Psoas muscle (tissue), 8 donors: ENCODE data around the gene ZNF648. TPM values are rescaled to one million over a fixed set of nuclear protein-coding genes. Genes with fewer than 3 reads are reported as not detected.

Source experiments
- ATAC-seq, 4 donors: fragments of 200-7000 bp; cut with Tn5 transposase; one replicate each; pipeline ENCODE4 v1.9.1; 2020; ENCODE audit warnings: moderate library complexity in 3 of 4, mild to moderate bottlenecking in 2 of 4
- DNase-seq, 2 donors: peaks; one replicate each; pipeline ENCODE4 v3.0.0-alpha.2; 2020
- H3K27ac ChIP-seq: fragments of 200-600 bp; one replicate; pipeline ENCODE4 v1.8.0; 2022
- H3K27me3 ChIP-seq, 3 donors: fragments of 200-600 bp in 1 of 3; one replicate each; pipeline versions ENCODE4 v1.6.1 to v1.8.0; 2013 to 2022; ENCODE audit warnings: low read length in 2 of 3, mild to moderate bottlenecking in 2 of 3, moderate library complexity in 1 of 3; ENCODE audit not compliant: insufficient read depth in 3 of 3
- H3K36me3 ChIP-seq, 2 donors: fragments of 200-600 bp in 1 of 2; one replicate each; pipeline versions ENCODE4 v1.6.1 to v1.8.0; 2013 to 2022; ENCODE audit warnings: low read depth in 1 of 2, mild to moderate bottlenecking in 1 of 2, moderate library complexity in 1 of 2; ENCODE audit not compliant: insufficient read depth in 1 of 2
- H3K4me1 ChIP-seq: fragments of 200-600 bp; one replicate; pipeline ENCODE4 v1.8.0; 2022
- H3K4me3 ChIP-seq: fragments of 200-600 bp; one replicate; pipeline ENCODE4 v1.8.0; 2022; ENCODE audit warnings: mild to moderate bottlenecking
- H3K9me3 ChIP-seq: fragments of 200-600 bp; one replicate; pipeline ENCODE4 v1.8.0; 2022
- WGBS, 3 donors: extraction: QIAGEN DNeasy Blood & Tissue Kit; methylation state at CpG; one replicate each; pipeline versions ENCODE4 v1.1.6 to v1.1.7; 2013; 5-methylcytosine and 5-hydroxymethylcytosine counted together
- intact Hi-C, 2 donors: fragments of 100-400 bp; cut with DNase I; formaldehyde crosslinking; loops; one replicate each; pipeline versions ENCODE4 v1.11.0 to v1.14.2; 2022
- polyA plus RNA-seq, 3 donors: library from polyadenylated mRNA; stranded (reverse); fragments of 200-250 nt; gene quantifications; one replicate each; pipeline ENCODE4 v1.2.3, GENCODE V29; 2013
- total RNA-seq, 4 donors: library from RNA; stranded (reverse); fragmentation: NEBNext Ultra II Directional in 2 of 4; extraction: Animal tissue kit (Norgen Biotek cat#: 25700) in 2 of 4; gene quantifications; one replicate each; pipeline versions ENCODE4 v1.2.1 to v1.2.4, GENCODE V29; 2021 to 2023
- TF ChIP-seq, protein P1 (sequence below): fragments of 200-600 bp; IDR thresholded peaks from one replicate; pipeline ENCODE4 v1.8.0; 2022; ENCODE audit warnings: antibody characterized with exemption
- donor health status: healthy with polysubstance abuse.
- donor health status: DM: no; HTN: no; CAD: no; lungs with moderate emphysema.
- donor health status: Bipolar disorder and iron deficiency.
- donor health status: healthy.
- donor health status: DM: yes; HTN: yes; CAD: no.
- donor health status: DM: no; HTN: no; CAD: no.
- donor health status: DM: no; HTN: no; CAD: no.
- donor health status: DM: yes; HTN: yes; CAD: no.

ZNF648 gene
- total and polyA plus RNA-seq, 7 donors, result 0.01 to 0.06 (median 0.01) TPM; not detected in 4

DNA sequence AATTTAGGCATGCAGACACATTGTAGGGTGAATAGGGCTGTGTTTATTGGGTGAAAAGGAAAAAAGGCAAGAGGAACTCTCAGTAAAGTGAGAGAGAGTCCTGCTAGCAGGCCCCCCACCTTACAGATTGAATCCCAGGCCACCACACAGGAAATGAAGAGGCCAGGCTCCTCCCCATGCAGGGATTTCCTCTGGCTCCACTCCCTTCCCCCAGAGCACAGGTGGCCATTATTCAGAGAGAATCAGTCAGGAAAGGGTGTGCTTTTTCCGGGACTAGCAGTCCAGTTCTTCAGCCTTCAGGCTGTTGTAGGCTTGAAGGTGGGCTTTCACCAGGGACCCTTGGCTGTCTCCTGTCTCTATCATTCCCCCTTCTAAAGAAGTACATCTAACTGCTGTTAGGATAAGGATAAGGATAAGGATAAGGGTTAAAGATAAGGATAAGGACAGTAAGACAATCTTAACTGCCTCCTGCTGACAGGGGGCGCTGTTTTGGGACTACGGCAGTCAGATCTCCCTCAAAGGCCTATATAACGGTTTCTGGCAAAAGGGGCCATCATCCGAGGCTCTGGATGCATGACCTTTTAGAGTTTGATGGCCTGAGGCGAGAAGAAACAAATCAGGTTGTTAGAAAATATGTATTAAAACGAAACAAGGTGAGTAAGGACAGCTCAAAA is 26.3 kb downstream of the ZNF648 start:
- Histone ChIP-seq H3K9me3 (no peaks in the 10 kb centered on the region), H3K36me3 (no peaks in the 10 kb centered on the region), H3K4me1 (no peaks in the 10 kb centered on the region), H3K4me3 (no peak overlapping the region), H3K27me3 (no peaks in the 10 kb centered on the region), H3K27ac (no peak overlapping the region)
- intact Hi-C loops, result no loop called here
- no peak for ATAC-seq
- DNase-seq, result no peak
- WGBS, 3 donors, result 68 to 74% (median 68%) methylated on average over 7 of the region's 7 CpGs
- TF ChIP-seq, protein P1, sequence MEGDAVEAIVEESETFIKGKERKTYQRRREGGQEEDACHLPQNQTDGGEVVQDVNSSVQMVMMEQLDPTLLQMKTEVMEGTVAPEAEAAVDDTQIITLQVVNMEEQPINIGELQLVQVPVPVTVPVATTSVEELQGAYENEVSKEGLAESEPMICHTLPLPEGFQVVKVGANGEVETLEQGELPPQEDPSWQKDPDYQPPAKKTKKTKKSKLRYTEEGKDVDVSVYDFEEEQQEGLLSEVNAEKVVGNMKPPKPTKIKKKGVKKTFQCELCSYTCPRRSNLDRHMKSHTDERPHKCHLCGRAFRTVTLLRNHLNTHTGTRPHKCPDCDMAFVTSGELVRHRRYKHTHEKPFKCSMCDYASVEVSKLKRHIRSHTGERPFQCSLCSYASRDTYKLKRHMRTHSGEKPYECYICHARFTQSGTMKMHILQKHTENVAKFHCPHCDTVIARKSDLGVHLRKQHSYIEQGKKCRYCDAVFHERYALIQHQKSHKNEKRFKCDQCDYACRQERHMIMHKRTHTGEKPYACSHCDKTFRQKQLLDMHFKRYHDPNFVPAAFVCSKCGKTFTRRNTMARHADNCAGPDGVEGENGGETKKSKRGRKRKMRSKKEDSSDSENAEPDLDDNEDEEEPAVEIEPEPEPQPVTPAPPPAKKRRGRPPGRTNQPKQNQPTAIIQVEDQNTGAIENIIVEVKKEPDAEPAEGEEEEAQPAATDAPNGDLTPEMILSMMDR, result no peak

DNA sequence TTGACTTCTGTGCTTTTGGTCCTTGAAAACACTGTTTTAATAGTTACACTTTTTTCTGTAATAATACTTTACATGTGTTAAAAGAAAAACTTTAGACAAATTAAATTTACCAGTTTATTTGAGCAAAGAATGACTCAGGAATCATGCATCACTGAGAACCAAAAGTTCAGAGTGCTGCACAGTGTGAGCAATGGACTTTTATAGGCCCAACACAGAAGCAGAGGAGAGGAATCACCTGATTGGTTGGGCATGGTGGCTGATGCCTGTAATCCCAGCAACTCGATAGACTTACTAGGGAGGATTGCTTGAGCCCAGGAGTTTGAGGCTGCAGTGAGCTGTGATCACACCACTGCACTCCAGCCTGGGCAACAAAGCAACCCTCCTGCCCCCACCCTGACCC is 29.3 kb downstream of the ZNF648 start:
- no peak for ATAC-seq
- no peaks in the 10 kb centered on the region for H3K4me1 ChIP-seq
- no peaks in the 10 kb centered on the region for H3K27me3 ChIP-seq
- 17 to 28% (median 24%) methylated on average over 1 of the region's 1 CpG for WGBS, 3 donors
- no peak overlapping the region for H3K4me3 ChIP-seq
- TF ChIP-seq, protein P1, result no peak
- H3K36me3 ChIP-seq, result no peaks in the 10 kb centered on the region
- DNase-seq, result no peak
- intact Hi-C loops, result no loop called here
- no peak overlapping the region for H3K27ac ChIP-seq
- H3K9me3 ChIP-seq, result no peaks in the 10 kb centered on the region

DNA sequence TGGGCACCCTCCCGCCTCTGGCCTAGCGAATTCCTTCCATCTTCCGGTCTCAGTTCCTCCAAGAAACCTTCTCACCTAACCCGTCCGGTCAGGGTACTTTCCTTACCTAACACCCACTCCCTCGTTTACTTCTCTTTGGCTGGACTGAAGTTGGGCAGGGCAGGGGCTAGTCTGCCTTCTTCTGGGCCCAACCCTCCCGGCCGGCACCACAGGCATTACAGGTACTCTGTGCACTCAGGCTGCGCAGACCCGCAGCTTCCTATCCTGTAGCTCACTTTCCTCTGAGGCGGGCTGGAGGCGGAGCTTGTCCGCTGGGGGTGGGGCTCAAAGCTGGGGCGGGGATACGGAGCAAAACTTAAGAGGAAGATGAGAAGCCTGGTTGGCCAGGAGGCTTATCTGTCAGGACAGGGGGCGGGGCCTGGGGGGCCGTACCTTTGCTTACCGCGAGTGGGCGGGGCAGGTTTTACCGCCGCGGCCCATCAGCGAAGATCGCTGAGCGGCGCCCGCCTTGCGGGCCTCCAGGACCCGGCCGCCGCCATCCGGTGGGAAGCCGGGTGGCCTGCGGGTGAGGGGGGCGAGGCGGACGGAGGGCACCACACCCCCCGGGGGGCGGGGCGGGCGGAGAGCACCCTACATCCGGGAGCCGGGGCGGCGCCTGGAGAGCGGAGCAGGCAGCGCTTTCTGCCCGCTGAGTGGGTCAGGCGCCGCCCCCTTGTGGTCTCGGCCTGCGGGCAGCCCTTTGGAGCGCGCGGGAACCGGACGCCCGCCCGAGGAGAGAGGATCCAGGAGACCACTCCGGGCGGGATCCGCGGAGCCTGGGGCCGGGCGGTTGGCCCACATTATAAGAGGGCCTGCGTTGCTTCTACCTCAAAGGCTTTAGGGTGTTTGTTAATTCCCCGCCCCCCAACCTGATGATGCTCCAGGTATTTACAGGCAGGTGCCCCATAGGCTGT is 31.9 kb downstream of the ZNF648 start:
- WGBS, 3 donors, result 0 to 1% (median 1%) methylated on average over 53 to 68 of the region's 68 CpGs
- TF ChIP-seq, protein P1, result peak; percentile 49
- DNase-seq (peak; percentile 95 to 96), ATAC-seq (peak; percentile 99 to 100 (median 100))
- Histone ChIP-seq H3K4me1 (no peaks in the 10 kb centered on the region), H3K27ac (peak overlapping the region; percentile 72), H3K27me3 (no peaks in the 10 kb centered on the region), H3K36me3 (no peaks in the 10 kb centered on the region), H3K9me3 (no peaks in the 10 kb centered on the region), H3K4me3 (peak overlapping the region; percentile 85)
- intact Hi-C loops, result no loop called here

DNA sequence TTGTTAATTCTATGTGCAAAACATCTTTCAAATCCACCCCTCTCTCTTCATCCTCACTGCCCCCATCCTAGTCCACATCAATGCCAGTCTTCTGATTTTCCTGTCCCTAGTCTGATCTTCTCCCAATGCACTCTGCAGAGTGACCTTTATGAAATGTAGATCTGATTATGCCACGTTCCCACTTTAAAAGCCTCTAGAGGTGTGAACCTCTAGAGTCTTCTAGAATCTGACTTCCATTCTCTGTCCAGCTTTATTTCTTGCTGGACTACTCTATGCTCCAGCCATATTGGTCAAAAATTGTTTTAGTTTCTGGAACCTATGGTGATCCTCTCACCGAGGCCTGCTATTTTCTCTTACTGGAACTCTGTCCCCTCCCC is 32.5 kb downstream of the ZNF648 start:
- TF ChIP-seq, protein P1, result no peak
- intact Hi-C loops, result no loop called here
- no peak for DNase-seq
- no peaks in the 10 kb centered on the region for H3K36me3 ChIP-seq
- H3K4me3 ChIP-seq, result peak overlapping the region; percentile 85
- no peaks in the 10 kb centered on the region for H3K27me3 ChIP-seq
- no peaks in the 10 kb centered on the region for H3K4me1 ChIP-seq
- H3K27ac ChIP-seq, result peak overlapping the region; percentile 72
- no peak for ATAC-seq
- WGBS, 3 donors, result 7 to 14% (median 13%) methylated on average over 2 of the region's 2 CpGs
- no peaks in the 10 kb centered on the region for H3K9me3 ChIP-seq
